Thoracic aorta (tissue), 2 donors: ENCODE data around the gene CROT. TPM values are rescaled to one million over a fixed set of nuclear protein-coding genes. Genes with fewer than 3 reads are reported as not detected.
"Not testable (repeated sequence)": the region's sequence is repeated elsewhere in the genome, so short reads cannot be mapped to it uniquely, and the experiment has no call there.

Experiments
- ATAC-seq: fragments of 150-250 bp; one replicate; pipeline ENCODE4 v1.8.0; 2017; ENCODE audit warnings: low read depth; ENCODE audit not compliant: insufficient number of reproducible peaks, low FRiP score
- DNase-seq: peaks from one replicate; pipeline ENCODE4 v3.0.0-alpha.2; 2020; ENCODE audit warnings: low spot score
- H3K27ac ChIP-seq, 2 donors: fragments of 200-600 bp; sonication (generic); 1 replicate in 1 of 2; 2 replicates in 1 of 2; pipeline ENCODE4 v1.5.1; 2016; ENCODE audit warnings: mild to moderate bottlenecking in 2 of 2, moderate library complexity in 2 of 2
- H3K27me3 ChIP-seq: fragments of 200-600 bp; sonication (generic); replicated peaks from 2 replicates; pipeline ENCODE4 v1.6.0; 2016; ENCODE audit warnings: mild to moderate bottlenecking; ENCODE audit not compliant: insufficient read depth
- H3K36me3 ChIP-seq: fragments of 200-600 bp; sonication (generic); one replicate; pipeline ENCODE4 v1.5.1; 2016
- H3K4me1 ChIP-seq, 2 donors: fragments of 200-600 bp; sonication (generic); 1 replicate in 1 of 2; 2 replicates in 1 of 2; pipeline versions ENCODE4 v1.5.1 to v1.6.0; 2016; ENCODE audit warnings: low read depth in 2 of 2, mild to moderate bottlenecking in 1 of 2; ENCODE audit not compliant: control insufficient read depth in 1 of 2
- H3K4me3 ChIP-seq: fragments of 200-600 bp; sonication (generic); 2 replicates; pipeline ENCODE4 v1.5.1; 2016; ENCODE audit warnings: mild to moderate bottlenecking
- H3K9me3 ChIP-seq: fragments of 200-600 bp; sonication (generic); 2 replicates; pipeline ENCODE4 v1.5.1; 2016
- total RNA-seq, 2 donors: library from RNA; depleted of rRNA; stranded (reverse); fragments of >200 nt; gene quantifications; one replicate each; pipeline versions ENCODE4 v1.1.0 to v1.2.3, GENCODE V29; 2016
- TF ChIP-seq, protein P1 (sequence below): fragments of 200-600 bp; sonication (generic); IDR thresholded peaks from one replicate; pipeline ENCODE4 v1.5.1; 2019; ENCODE audit warnings: antibody characterized with exemption

Gene CROT
- total RNA-seq, 2 donors from 2014 or later = 11.3 to 16.7 TPM

DNA sequence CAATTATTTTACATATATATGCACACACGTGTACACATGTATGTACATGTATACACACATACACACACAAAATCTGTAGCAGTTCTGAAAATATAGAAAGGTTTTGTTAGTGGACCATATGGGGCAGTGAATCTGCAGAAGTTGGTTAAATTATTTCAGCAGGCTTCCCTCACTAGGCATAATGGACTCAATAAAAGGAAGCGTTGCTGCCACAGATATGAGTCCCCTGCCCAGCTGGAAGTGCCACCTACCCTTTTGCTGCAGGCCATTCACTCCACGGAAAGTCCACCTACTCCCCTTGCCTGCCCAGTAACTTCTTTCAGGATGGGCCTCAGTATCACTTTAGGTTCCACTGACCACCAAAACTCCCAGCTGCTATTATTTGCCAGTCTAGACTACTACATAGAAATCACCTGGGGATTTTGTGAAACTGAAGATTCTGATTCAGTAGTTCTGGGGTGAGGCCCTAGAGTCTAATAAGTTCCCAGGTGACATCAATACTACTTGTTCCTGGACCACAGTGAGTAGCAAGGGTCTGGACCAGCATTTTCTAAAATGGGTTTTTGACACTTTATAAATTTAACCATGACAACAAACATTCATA is 29.3 kb upstream of the CROT start:
- DNase-seq = no peak
- H3K36me3 ChIP-seq = no peaks in the 10 kb centered on the region
- ATAC-seq = no peak
- H3K4me3 ChIP-seq = no peak overlapping the region
- no peaks in the 10 kb centered on the region for H3K9me3 ChIP-seq
- no peak overlapping the region for H3K27ac ChIP-seq
- TF ChIP-seq, protein P1, sequence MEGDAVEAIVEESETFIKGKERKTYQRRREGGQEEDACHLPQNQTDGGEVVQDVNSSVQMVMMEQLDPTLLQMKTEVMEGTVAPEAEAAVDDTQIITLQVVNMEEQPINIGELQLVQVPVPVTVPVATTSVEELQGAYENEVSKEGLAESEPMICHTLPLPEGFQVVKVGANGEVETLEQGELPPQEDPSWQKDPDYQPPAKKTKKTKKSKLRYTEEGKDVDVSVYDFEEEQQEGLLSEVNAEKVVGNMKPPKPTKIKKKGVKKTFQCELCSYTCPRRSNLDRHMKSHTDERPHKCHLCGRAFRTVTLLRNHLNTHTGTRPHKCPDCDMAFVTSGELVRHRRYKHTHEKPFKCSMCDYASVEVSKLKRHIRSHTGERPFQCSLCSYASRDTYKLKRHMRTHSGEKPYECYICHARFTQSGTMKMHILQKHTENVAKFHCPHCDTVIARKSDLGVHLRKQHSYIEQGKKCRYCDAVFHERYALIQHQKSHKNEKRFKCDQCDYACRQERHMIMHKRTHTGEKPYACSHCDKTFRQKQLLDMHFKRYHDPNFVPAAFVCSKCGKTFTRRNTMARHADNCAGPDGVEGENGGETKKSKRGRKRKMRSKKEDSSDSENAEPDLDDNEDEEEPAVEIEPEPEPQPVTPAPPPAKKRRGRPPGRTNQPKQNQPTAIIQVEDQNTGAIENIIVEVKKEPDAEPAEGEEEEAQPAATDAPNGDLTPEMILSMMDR = no peak
- H3K27me3 ChIP-seq = no peaks in the 10 kb centered on the region
- H3K4me1 ChIP-seq = no peaks in the 10 kb centered on the region

DNA sequence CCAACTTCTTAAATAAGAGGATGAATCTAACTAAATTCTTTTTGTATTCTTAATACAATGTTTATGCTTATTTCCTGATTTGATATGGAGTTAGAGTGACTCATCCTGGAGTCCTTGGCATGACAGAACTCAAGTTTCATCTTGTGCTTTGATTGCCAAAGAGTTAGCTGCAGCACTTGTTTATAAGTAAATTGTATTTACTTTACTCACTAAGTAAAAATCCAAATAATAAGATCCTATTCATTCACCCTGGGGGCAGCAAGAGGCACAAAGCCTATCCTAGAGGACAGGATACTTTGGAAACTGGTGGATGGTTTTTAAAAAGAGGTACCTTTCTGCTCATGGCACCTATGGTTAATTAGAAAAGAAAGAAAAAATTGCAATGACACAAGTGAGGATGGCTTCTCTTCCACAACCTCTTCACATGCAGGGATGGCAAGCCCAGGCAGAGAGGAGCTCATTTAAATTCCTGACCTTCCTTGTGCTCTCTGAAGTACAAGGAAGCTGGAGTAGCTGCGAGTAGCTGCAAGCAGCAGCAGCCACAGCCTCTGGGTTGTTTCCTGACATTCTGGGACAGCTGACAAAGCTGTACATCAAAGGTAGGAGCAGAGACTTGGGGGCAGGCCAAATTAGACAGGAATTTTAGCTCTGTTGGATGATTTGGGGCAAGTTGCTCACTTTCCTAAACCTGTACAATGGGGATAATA is 28.5 kb upstream of the CROT start:
- Histone ChIP-seq H3K9me3 (no peaks in the 10 kb centered on the region), H3K27ac (no peak overlapping the region), H3K4me1 (no peaks in the 10 kb centered on the region), H3K4me3 (no peak overlapping the region), H3K36me3 (no peaks in the 10 kb centered on the region), H3K27me3 (no peaks in the 10 kb centered on the region)
- DNase-seq = no peak
- TF ChIP-seq, protein P1 = no peak
- no peak for ATAC-seq

DNA sequence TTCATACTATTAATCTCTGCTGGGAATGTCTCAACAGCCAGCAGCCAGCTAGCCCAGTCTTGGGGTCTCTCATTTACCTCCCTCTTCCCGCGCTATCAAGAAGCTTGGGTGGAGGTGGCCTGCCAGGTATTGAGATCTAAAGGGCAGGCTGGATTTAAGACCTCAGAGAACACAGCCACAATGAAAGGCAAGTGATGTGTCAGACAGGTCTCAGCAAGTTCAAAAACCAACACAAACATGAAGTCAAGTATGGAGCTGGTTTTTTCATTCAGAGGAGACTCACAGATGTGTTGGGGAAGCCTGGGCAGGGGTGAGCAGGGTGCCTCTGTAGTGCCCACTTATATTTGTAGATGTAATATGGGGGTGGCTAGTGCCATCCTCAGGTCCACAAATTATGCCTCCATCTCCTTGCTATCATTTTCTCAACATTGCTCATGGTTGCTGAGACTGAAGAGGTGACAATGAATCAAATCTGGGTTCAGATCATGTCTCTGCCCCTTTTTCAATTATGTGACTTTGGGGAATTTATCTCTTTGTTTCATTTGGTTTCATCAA is 27.7 kb upstream of the CROT start:
- no peak for ATAC-seq
- TF ChIP-seq, protein P1 = no peak
- no peaks in the 10 kb centered on the region for H3K36me3 ChIP-seq
- no peaks in the 10 kb centered on the region for H3K4me1 ChIP-seq
- no peak for DNase-seq
- H3K27me3 ChIP-seq = no peaks in the 10 kb centered on the region
- H3K9me3 ChIP-seq = no peaks in the 10 kb centered on the region
- H3K27ac ChIP-seq = no peak overlapping the region
- H3K4me3 ChIP-seq = no peak overlapping the region

DNA sequence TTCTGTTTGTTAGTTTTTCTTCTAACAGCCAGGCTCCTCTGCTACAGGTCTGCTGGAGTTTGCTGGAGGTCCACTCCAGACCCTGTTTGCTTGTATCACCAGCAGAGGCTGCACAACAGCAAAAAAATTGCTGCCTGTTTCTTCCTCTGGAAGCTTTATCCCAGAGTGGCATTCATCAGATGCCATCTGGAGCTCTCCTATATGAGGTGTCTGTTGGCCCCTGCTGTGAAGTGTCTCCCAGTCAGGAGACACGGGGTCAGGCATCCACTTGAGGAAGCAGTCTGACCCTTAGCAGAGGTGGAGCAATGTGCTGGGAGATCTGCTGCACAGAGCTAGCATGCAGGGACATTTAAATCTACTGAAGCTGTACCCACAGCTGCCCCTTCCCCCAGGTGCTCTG is 26.7 kb upstream of the CROT start:
- Histone ChIP-seq H3K4me3 (no peak overlapping the region), H3K9me3 (no peaks in the 10 kb centered on the region), H3K36me3 (no peaks in the 10 kb centered on the region), H3K27me3 (no peaks in the 10 kb centered on the region), H3K4me1 (no peaks in the 10 kb centered on the region), H3K27ac (no peak overlapping the region)
- TF ChIP-seq, protein P1 = no peak
- DNase-seq = no peak
- no peak for ATAC-seq

DNA sequence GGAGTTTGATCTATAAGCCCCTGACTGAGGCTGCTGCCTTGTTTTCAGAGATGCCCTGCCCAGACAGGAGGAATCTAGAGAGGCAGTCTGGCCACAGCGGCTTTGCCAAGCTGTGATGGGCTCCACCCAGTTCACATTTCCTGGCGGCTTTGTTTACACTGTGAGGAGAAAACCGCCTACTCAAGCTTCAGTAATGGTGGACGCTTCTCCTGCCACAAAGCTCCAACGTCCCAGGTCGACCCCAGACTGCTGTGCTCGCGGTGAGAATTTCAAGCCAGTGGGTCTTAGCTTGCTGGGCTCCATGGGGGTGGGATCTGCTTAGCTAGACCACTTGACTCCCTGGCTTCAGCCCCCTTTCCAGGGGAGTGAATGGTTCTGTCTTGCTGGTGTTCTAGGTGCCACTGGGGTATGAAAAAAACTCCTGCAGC is 26.3 kb upstream of the CROT start:
- not testable (repeated sequence) for ATAC-seq, H3K27ac ChIP-seq

More for the DNA sequence above, 26.3 kb upstream of the CROT start:
- not testable (repeated sequence) for H3K36me3 ChIP-seq, H3K4me3 ChIP-seq, H3K9me3 ChIP-seq, DNase-seq, H3K4me1 ChIP-seq, H3K27me3 ChIP-seq
